GM18519 (cell line): Measurements from ENCODE around the gene CAB39.

ENCODE experiments used
- ATAC-seq: cut with Tn5 transposase; IDR thresholded peaks from one replicate; pipeline ENCODE4 v1.9.1; 2021; ENCODE audit warnings: mild to moderate bottlenecking, moderate library complexity; ENCODE audit not compliant: unreplicated experiment, low FRiP score

Gene CAB39

GRCh38 chr2:230712443-230713330 lies at the start of gene CAB39:
Gene CAB39, plus strand, starts transcription at chr2:230712842. Its CDS starts 47,160 bp downstream, at chr2:230760002.
- ATAC-seq = peak; percentile 84

- ATAC-seq = no peak
These were observed 48.5 kb upstream of the CAB39 start for GRCh38 chr2:230664128-230664527.

- ATAC-seq = no peak
These were observed 47.8 kb upstream of the CAB39 start for GRCh38 chr2:230664844-230665243.

GRCh38 chr2:230665263-230665691 lies 47.4 kb upstream of the CAB39 start:
- ATAC-seq = no peak

- no peak for ATAC-seq
These were observed 46.2 kb upstream of the CAB39 start for GRCh38 chr2:230666446-230666845.

GRCh38 chr2:230666885-230667712 lies 45.5 kb upstream of the CAB39 start:
- no peak for ATAC-seq

- peak; percentile 38 for ATAC-seq
These were observed 44.3 kb upstream of the CAB39 start for GRCh38 chr2:230668184-230668938.

- peak; percentile 21 for ATAC-seq
These were observed 43.7 kb upstream of the CAB39 start for GRCh38 chr2:230668939-230669303.

- ATAC-seq = no peak
These were observed 43.2 kb upstream of the CAB39 start for GRCh38 chr2:230669386-230669950.

GRCh38 chr2:230671117-230671516 lies 41.5 kb upstream of the CAB39 start:
- no peak for ATAC-seq

- no peak for ATAC-seq
These were observed 39.8 kb upstream of the CAB39 start for GRCh38 chr2:230672836-230673235.

GRCh38 chr2:230674401-230674800 lies 38.2 kb upstream of the CAB39 start:
- ATAC-seq = no peak

GRCh38 chr2:230674966-230675672 lies 37.5 kb upstream of the CAB39 start:
- ATAC-seq = no peak

GRCh38 chr2:230676546-230676945 lies 36.1 kb upstream of the CAB39 start:
- no peak for ATAC-seq

GRCh38 chr2:230677201-230677946 lies 35.3 kb upstream of the CAB39 start:
- no peak for ATAC-seq

GRCh38 chr2:230678018-230678417 lies 34.6 kb upstream of the CAB39 start:
- ATAC-seq = no peak

GRCh38 chr2:230678451-230678850 lies 34.2 kb upstream of the CAB39 start:
- ATAC-seq = no peak

GRCh38 chr2:230680463-230681170 lies 32.0 kb upstream of the CAB39 start:
- no peak for ATAC-seq

- no peak for ATAC-seq
These were observed 31.5 kb upstream of the CAB39 start for GRCh38 chr2:230681171-230681545.
